ENCODE results near the gene BMP7. TPM values are rescaled to one million over a fixed set of nuclear protein-coding genes. Genes with fewer than 3 reads are reported as not detected.

Gene BMP7
- total RNA-seq, 1 donor from 2014 or later = 23.0 TPM

DNA sequence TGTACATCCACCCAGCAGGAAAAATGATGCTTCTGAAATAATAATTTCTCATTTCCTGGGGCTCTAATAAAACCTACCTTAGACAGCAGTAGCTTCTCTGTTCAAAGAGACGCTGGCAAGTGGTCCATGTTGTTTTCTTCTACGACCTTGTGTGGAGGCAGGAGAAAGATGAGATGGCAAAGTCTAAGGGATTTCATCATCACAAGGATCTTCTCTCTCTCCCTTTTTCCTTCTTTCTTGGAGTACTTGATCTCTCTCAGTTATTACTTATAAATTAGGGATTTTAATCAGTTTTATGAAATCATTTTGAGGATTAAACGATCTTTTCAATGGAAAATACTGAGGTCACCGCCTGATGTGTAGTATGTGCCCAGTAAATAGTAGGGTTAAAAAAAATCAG lies 147.5 kb downstream of the BMP7 start:
- DNase-seq (ENCODE audit: low spot score in 2 of 2, unreplicated experiment in 2 of 2) = no peak
- Mint-ChIP-seq H3K27ac (no peak overlapping the region), H3K9me3 (no peaks in the 10 kb centered on the region), H3K4me1 (peaks cover 5% of the 10 kb centered on the region), H3K4me3 (no peak overlapping the region), H3K27me3 (ENCODE audit: low read depth) (peaks cover 2% of the 10 kb centered on the region), H3K36me3 (no peaks in the 10 kb centered on the region)
- TF ChIP-seq, protein P1, sequence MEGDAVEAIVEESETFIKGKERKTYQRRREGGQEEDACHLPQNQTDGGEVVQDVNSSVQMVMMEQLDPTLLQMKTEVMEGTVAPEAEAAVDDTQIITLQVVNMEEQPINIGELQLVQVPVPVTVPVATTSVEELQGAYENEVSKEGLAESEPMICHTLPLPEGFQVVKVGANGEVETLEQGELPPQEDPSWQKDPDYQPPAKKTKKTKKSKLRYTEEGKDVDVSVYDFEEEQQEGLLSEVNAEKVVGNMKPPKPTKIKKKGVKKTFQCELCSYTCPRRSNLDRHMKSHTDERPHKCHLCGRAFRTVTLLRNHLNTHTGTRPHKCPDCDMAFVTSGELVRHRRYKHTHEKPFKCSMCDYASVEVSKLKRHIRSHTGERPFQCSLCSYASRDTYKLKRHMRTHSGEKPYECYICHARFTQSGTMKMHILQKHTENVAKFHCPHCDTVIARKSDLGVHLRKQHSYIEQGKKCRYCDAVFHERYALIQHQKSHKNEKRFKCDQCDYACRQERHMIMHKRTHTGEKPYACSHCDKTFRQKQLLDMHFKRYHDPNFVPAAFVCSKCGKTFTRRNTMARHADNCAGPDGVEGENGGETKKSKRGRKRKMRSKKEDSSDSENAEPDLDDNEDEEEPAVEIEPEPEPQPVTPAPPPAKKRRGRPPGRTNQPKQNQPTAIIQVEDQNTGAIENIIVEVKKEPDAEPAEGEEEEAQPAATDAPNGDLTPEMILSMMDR (IDR thresholded peaks at IDR 0.05; ENCODE audit: unreplicated experiment) = no peak

Other genes with a start within 250 kb of the BMP7 start
- not detected in 3 replicates for gene SPO11, start 63.2 kb upstream of the BMP7 start, total RNA-seq
- 44.3 to 45.2 TPM (median 44.4 TPM) in 3 replicates for gene RAE1, start 84.6 kb upstream of the BMP7 start, total RNA-seq
- 23.8 to 25.6 TPM (median 25.3 TPM) in 3 replicates for gene RBM38, start 124.8 kb upstream of the BMP7 start, total RNA-seq